ENCODE measurements around the gene SLC19A1.

GRCh38 chr21:45582128-45582527 is 39.9 kb upstream of the SLC19A1 start:
- TF ChIP-seq, protein P1, sequence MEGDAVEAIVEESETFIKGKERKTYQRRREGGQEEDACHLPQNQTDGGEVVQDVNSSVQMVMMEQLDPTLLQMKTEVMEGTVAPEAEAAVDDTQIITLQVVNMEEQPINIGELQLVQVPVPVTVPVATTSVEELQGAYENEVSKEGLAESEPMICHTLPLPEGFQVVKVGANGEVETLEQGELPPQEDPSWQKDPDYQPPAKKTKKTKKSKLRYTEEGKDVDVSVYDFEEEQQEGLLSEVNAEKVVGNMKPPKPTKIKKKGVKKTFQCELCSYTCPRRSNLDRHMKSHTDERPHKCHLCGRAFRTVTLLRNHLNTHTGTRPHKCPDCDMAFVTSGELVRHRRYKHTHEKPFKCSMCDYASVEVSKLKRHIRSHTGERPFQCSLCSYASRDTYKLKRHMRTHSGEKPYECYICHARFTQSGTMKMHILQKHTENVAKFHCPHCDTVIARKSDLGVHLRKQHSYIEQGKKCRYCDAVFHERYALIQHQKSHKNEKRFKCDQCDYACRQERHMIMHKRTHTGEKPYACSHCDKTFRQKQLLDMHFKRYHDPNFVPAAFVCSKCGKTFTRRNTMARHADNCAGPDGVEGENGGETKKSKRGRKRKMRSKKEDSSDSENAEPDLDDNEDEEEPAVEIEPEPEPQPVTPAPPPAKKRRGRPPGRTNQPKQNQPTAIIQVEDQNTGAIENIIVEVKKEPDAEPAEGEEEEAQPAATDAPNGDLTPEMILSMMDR (IDR thresholded peaks at IDR 0.05): no peak
- no peak for TF ChIP-seq POLR2A (IDR thresholded peaks at IDR 0.05)
